HG03565 (cell line): Measurements from ENCODE around the gene LEUTX.
A peak's percentile ranks its signal among the peaks of the same experiment; 100 is the strongest.
"Not testable (repeated sequence)": the region's sequence is repeated elsewhere in the genome, so short reads cannot be mapped to it uniquely, and the experiment has no call there.

Experiments used
- ATAC-seq: cut with Tn5 transposase; IDR thresholded peaks from one replicate; pipeline ENCODE4 v1.9.1; 2021; ENCODE audit warnings: mild to moderate bottlenecking, moderate library complexity; ENCODE audit not compliant: unreplicated experiment

The LEUTX gene, protein sequence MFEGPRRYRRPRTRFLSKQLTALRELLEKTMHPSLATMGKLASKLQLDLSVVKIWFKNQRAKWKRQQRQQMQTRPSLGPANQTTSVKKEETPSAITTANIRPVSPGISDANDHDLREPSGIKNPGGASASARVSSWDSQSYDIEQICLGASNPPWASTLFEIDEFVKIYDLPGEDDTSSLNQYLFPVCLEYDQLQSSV

DNA sequence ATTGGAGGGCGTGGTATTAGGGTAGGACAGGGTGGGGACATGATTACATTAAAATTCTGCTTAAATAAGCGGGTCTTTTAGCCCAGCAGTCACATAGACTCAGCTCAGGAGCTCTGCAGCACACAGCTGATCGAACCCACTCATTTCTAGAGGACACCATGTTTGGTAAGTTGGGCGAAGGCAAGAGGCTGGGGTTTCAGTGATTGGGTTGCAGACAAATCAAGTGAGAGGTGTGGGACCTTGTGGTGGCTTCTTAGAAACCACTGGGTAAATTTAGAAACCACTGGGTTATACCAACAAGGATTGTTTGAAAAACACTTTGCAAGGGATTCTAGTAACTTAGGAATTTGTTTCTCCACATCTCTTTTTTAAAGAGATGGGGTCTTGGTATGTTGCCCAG lies at the start of gene LEUTX:
Gene LEUTX, plus strand, starts transcription at position 92 of the 400 bp plus-strand sequence. Its CDS starts 67 bp downstream, at position 159.
- no peak for ATAC-seq

DNA sequence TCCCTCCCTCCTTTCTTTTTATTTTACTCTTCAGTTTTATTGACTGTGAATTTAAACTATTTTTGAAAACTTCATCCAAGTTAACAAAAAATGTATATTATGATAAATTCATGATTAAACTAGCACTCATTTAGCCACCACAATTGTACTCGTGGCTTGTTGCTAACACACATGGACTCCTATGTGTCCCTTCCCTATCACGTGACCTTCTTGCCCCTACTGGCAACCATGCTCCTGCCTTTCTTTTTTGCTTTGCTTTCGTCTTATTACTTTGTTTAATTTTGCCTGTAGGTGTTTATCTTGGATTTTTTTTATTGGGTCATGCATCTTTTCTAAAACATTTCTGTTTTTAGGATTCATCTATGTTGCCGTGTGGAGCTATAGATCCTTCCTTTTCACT lies 49.1 kb upstream of the LEUTX start:
- ATAC-seq: no peak

GRCh38 chr19:39731685-39732084 lies 47.0 kb upstream of the LEUTX start:
- ATAC-seq: no peak

GRCh38 chr19:39733841-39734240 lies 44.8 kb upstream of the LEUTX start:
- ATAC-seq: no peak

- ATAC-seq: no peak
Measured at GRCh38 chr19:39735688-39736087, 43.0 kb upstream of the LEUTX start.

DNA sequence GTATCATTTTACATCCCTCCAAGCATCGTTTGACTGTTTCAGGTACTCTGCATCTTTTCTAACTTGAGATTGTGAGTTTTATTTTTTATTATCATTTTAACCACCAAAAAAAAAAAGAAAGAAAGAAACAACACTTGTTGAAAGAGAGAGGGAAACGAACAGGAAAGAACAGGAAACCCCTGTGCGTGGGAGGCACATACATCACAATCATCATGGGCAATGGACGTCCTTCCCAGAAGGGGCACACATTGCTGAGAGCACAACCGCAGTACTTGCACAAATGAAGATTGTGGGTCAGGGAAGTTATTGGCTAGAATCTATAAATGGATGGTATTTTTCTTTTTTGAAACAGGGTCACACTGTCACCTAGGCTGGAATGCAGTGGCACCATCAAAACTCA lies 42.6 kb upstream of the LEUTX start:
- no peak for ATAC-seq

DNA sequence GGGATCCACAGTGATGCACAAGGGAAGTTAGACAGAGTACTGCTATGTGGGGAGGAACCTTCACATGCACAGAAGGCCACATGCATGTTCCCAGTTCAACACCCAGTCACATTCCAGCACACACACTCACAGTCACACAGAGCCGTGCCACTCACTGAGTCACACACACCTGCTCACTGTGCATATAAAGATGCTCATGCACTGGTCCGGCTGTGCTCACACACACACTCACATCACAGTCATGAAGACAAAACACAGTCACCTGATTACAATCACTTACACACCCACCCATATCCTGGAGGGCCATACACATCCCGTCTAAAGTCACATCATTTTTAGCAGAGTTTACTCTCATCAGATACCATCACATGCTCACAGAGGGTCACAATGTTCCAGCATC lies 41.3 kb upstream of the LEUTX start:
- no peak for ATAC-seq

- no peak for ATAC-seq
Measured at GRCh38 chr19:39737891-39738290, 40.8 kb upstream of the LEUTX start, which contains the start of gene CLC. TSS of gene CLC (minus strand) at chr19:39738029. CDS start at chr19:39737952, 77 bp downstream.

DNA sequence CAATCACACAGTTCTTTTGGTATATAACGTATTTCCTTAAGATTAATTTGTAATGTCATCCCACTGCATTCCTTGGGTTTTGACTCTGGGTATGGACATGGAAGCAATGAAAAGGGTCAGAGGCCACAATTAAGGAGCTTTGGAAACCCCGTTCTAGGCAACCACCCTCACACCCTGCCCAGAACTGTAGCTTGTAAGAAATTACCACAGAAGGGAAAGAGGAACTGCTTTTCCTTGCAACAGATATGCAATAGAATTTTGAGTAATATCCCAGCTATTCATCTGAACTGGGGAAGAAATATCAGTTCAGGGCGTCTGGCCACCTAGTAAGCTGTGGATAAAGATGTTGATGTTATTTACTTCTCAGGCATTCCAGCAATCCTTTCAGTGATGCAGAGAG lies 39.8 kb upstream of the LEUTX start:
- ATAC-seq: no peak

DNA sequence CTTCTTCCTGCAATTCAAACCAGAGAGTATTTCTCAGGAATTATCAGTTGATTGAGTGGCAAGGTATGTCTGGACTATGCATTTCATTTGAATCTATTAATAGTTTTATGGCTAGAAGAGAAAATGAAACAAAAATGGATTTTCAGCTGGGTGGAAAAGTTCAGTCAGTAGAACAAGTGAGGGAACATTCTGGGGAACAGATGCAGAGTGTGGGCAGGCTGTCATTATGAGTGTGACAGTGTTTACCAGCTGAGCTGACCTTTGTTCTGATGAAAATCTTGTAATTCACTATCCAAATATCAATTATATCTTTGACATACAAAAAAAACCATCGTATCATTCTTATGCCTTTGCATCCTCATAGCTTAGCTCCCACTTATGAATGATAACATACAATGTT lies 38.3 kb upstream of the LEUTX start:
- ATAC-seq: no peak

GRCh38 chr19:39745643-39746042 lies 33.0 kb upstream of the LEUTX start:
- ATAC-seq: no peak

DNA sequence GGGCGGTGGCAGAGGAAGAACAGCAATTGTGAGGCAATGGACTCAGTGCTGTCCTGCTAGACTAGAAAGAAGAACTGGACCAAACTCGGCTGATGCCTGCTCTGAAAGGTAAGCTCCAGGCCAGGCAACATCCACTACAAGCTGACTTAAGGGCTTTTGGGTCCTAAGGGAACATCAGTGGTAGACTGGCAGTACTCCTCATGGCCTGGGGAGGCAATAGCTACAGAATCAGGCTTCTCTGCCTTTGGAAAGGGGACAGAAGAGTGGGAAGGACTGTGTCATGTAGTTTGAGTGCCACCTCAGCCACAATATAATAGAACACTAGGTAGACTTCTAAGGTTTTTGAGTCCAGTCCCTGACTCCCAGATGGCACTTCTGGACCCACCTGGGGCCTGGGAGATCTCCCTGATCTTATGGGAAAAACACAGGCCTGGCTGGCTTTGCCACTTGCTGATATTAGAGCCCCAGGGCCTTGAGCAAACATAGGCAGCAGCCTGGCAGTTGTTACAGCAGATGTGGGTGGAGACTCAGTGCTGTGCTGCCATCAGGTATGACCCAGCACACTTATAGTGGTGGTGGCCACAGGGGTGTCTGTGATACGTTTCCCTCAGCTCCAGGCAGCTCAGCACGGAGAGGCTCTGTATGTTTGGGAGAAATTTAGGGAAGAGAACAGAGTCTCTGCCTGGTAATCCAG lies 31.7 kb upstream of the LEUTX start:
- no peak for ATAC-seq

DNA sequence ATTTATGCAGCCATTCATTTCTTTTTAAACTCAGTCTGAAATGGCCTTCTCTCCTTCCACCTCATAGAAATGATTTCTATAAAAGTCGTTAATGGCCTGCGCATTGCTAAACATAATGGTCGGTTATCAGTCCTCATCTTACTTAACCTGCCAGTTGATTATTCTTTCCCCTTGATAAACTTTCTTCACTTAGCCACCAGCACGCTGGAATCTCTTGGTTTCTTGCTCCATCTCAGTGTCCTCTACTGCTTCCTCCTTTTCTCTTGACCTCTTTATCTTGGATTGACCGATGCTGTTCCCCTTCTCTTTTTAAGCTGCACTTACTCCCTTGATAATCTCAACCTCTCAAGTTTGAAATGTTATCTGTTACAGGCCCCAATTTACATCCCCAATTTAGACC lies 28.7 kb upstream of the LEUTX start:
- ATAC-seq: no peak

DNA sequence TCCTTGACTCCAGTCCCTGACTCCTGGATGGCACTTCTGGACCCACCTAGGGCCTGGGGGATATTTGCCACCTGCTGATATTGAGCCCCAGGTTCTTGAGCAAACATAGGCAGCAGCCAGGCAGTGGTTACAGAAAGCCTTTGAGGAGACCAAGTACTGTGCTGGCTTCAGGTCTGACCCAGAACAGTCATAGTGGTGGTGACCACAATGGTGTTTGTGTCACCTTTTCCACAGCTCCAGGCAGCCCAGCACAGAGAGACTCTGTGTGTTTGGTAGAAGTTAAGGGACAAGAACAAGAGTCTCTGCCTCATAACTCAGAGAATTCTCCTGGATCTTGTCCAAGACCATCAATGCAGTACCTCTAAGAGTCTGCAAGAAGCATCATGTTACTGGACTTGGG lies 26.3 kb upstream of the LEUTX start:
- ATAC-seq: no peak

DNA sequence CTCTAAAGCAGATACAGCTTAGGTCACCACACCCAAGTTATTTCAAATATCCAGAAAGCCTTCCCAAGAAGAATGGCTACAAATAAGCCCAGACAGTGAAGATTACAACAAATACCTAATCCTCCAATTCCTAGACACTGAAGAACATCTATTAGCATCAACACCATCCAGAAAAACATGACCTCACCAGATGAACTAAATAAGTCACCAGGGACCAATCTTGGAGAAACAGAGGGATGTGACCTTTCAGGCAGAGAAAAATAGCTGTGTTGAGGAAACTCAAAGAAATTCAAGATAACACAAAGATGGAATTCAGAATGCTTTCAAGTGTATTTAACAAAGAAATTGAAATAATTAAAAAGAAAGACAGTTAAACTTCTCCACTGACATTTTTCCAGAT lies 25.9 kb upstream of the LEUTX start:
- no peak for ATAC-seq

DNA sequence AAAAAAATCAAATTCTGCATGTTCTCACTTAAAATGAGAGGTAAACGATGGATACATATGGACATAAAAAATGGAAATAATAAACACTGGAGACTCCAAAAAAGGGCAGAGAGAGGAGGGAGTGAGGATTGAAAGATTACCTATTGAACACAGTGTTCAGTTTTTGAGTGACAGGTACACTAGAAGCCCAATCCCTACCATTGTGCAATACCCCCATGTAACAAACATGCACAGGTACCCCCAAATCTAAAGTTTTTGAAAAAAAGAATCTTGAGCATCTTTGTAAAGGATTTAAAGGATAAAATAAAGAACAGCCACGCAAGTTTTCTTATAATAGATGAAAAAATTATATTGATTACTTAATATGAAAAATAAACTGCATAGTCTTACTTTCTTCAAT lies 24.1 kb upstream of the LEUTX start:
- no peak for ATAC-seq

DNA sequence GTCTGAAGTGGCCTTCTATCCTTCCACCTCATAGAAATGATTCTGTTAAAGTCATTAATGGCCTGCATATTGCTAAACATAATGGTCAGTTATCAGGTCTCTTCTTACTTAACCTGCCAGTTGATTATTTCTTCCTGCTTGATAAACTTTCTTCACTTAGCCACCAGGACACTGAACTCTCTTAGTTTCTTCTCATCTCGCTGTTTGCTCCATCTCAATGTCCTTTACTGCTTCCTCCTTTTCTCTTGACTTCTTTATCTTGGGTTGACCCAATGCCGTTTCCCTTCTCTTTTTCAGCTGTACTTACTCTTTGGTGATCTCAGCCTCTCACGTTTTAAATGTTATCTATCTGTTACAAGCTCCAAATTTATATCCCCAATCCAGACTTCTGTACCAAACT lies 23.7 kb upstream of the LEUTX start:
- ATAC-seq: no peak

DNA sequence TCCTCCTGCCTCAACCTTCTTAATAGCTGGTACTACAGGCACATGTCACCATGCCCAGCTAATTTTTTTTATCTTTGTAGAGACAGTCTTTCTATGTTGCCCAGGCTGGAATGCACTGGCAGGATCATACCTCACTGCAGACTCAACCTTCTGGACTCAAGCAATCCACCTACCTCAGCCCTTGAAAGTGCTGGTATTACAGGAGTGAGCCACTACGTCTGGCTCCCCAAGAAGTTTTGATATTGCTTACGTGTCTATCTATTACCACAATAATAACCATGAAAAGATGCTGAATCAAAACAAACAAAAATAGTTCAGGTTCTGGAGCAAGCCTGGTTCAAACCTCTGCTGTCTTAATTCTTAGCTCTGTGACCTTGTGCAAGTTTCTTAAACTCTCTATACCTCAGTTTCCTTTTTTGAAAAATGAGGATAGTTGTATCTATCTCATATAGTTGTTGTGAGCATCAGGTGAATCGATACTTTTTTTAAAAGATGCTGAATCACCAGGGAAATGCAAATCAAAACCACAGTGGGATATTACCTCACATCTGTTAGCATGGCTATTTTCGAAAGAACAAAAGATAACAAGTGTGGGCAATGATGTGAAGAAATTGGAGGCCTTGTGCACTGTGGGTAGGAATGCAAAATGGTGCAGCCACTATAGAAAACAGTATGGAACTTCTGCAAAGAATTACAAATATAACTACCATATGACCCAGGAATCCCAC lies 19.0 kb upstream of the LEUTX start:
- ATAC-seq: peak; percentile 60

GRCh38 chr19:39761851-39762250 lies 16.8 kb upstream of the LEUTX start:
- ATAC-seq: not testable (repeated sequence)

- no peak for ATAC-seq
Measured at GRCh38 chr19:39765091-39766076, 13.3 kb upstream of the LEUTX start.

GRCh38 chr19:39768334-39768733 lies 10.3 kb upstream of the LEUTX start:
- ATAC-seq: no peak
